Activated naive CD8-positive, alpha-beta T cell treated with anti-CD3 and anti-CD28 coated beads, Interleukin-2, amount 10 ng/mL, durations not matched to agents 7 days and 5 days (primary cell): Measurements from ENCODE around the gene TESMIN. TPM values are rescaled to one million over a fixed set of nuclear protein-coding genes. Genes with fewer than 3 reads are reported as not detected.

Source experiments
- ATAC-seq: fragments of 150-1000 bp; cut with Tn5 transposase; one replicate; pipeline ENCODE4 v1.10.0; 2021; ENCODE audit warnings: low read depth, moderate library complexity
- POLR2A ChIA-PET: fragments of 350-600 bp; sonication (Branson Sonifier 250); formaldehyde crosslinking; loops from one replicate; lab custom pipeline; 2021; ENCODE audit warnings: antibody characterized with exemption; lab: Charles Lee
- DNase-seq: peaks from one replicate; pipeline ENCODE4 v3.0.0; 2021
- H3K27ac Mint-ChIP-seq: one replicate; pipeline ENCODE4 v1.8.0; 2022; ENCODE audit warnings: mild to moderate bottlenecking, mixed read lengths
- H3K27me3 Mint-ChIP-seq: one replicate; pipeline ENCODE4 v1.8.0; 2022; ENCODE audit warnings: mild to moderate bottlenecking, moderate library complexity, mixed read lengths
- H3K36me3 Mint-ChIP-seq: one replicate; pipeline ENCODE4 v1.8.0; 2021; ENCODE audit warnings: mild to moderate bottlenecking, mixed read lengths
- H3K4me1 Mint-ChIP-seq: one replicate; pipeline ENCODE4 v1.8.0; 2021; ENCODE audit warnings: mixed read lengths
- H3K4me3 Mint-ChIP-seq: one replicate; pipeline ENCODE4 v1.8.0; 2022; ENCODE audit warnings: mild to moderate bottlenecking, moderate library complexity, mixed read lengths
- H3K9me3 Mint-ChIP-seq: one replicate; pipeline ENCODE4 v1.8.0; 2021; ENCODE audit warnings: mixed read lengths
- total RNA-seq, 2 experiments: library from RNA; stranded (reverse); gene quantifications; one replicate each; pipeline ENCODE4 v1.2.3, GENCODE V29; 2021

Gene TESMIN, protein sequence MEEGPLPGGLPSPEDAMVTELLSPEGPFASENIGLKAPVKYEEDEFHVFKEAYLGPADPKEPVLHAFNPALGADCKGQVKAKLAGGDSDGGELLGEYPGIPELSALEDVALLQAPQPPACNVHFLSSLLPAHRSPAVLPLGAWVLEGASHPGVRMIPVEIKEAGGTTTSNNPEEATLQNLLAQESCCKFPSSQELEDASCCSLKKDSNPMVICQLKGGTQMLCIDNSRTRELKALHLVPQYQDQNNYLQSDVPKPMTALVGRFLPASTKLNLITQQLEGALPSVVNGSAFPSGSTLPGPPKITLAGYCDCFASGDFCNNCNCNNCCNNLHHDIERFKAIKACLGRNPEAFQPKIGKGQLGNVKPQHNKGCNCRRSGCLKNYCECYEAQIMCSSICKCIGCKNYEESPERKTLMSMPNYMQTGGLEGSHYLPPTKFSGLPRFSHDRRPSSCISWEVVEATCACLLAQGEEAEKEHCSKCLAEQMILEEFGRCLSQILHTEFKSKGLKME
- 10 to 100 TPM in 1 of 2 experiments, 1 to 10 TPM in 1; 9.2 to 10.5 TPM for total RNA-seq

DNA sequence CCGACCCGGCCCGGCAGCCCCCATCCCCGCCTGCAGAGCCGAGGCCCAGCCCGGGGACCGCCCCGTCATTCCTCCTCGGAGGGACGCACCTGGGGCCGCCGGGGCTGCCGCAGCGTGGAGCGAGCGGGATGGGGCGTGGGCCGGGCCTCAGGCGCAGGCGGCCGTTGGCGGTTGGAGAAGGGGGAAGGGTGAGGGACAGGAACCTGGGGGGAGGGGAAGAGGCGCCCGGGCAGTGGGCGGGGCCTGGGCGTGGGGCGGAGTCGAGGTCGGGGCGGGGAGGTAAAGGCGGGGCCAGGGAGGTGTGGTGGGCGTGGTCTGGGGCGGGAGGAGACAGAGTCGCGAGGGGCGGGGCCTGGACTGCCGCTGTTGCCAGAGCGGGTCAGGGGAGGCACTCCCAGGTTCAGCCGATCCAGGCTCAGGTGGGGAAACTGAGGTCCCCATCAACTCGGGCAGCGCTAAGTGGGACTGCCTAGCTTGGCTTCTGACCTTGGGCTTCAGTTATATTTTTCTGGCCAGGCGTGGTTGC, at the start of gene TESMIN:
TESMIN (minus strand) TSS at position 190 of the 526 bp plus-strand sequence. CDS start 860 bp downstream, outside the sequence.
- Mint-ChIP-seq H3K27me3 (peaks cover 3% of the 10 kb centered on the region), H3K36me3 (peaks cover 10% of the 10 kb centered on the region), H3K9me3 (no peaks in the 10 kb centered on the region), H3K4me3 (peak within 1 kb of the TSS; percentile 54), H3K27ac (peak within 1 kb of the TSS; percentile 29), H3K4me1 (peaks cover 8% of the 10 kb centered on the region)
- POLR2A ChIA-PET = no interaction called here
- DNase-seq = peak; percentile 97
- peak; percentile 87 for ATAC-seq

GRCh38 chr11:68798221-68798813, 47.0 kb upstream of the TESMIN start:
- no peaks in the 10 kb centered on the region for H3K27me3 Mint-ChIP-seq

GRCh38 chr11:68796801-68797200, 45.5 kb upstream of the TESMIN start:
- Mint-ChIP-seq H3K36me3 (peaks cover 16% of the 10 kb centered on the region), H3K9me3 (no peaks in the 10 kb centered on the region), H3K27me3 (no peaks in the 10 kb centered on the region), H3K4me3 (no peak overlapping the region), H3K27ac (no peak overlapping the region), H3K4me1 (no peaks in the 10 kb centered on the region)
- no peak for ATAC-seq
- no peak for DNase-seq
- POLR2A ChIA-PET = no interaction called here

More at GRCh38 chr11:68798221-68798813, 47.0 kb upstream of the TESMIN start:
- no peak for ATAC-seq
- DNase-seq = peak; percentile 50
- Mint-ChIP-seq H3K4me1 (no peaks in the 10 kb centered on the region), H3K9me3 (no peaks in the 10 kb centered on the region), H3K4me3 (no peak overlapping the region), H3K36me3 (peaks cover 18% of the 10 kb centered on the region), H3K27ac (no peak overlapping the region)
- POLR2A ChIA-PET = no interaction called here

- H3K9me3 Mint-ChIP-seq = no peaks in the 10 kb centered on the region
- H3K27ac Mint-ChIP-seq = no peak overlapping the region
- DNase-seq (no peak), ATAC-seq (no peak)
- H3K36me3 Mint-ChIP-seq = peaks cover 12% of the 10 kb centered on the region
- no peaks in the 10 kb centered on the region for H3K27me3 Mint-ChIP-seq
- no peak overlapping the region for H3K4me3 Mint-ChIP-seq
- POLR2A ChIA-PET = no interaction called here
- peaks cover 2% of the 10 kb centered on the region for H3K4me1 Mint-ChIP-seq
These were observed 41.2 kb upstream of the TESMIN start for GRCh38 chr11:68792400-68792966.

GRCh38 chr11:68784653-68785052, 33.3 kb upstream of the TESMIN start:
- Mint-ChIP-seq H3K4me3 (no peak overlapping the region), H3K4me1 (no peaks in the 10 kb centered on the region), H3K27ac (no peak overlapping the region), H3K27me3 (no peaks in the 10 kb centered on the region), H3K9me3 (no peaks in the 10 kb centered on the region), H3K36me3 (peaks cover 16% of the 10 kb centered on the region)
- no peak for ATAC-seq
- POLR2A ChIA-PET = no interaction called here
- DNase-seq = no peak

DNA sequence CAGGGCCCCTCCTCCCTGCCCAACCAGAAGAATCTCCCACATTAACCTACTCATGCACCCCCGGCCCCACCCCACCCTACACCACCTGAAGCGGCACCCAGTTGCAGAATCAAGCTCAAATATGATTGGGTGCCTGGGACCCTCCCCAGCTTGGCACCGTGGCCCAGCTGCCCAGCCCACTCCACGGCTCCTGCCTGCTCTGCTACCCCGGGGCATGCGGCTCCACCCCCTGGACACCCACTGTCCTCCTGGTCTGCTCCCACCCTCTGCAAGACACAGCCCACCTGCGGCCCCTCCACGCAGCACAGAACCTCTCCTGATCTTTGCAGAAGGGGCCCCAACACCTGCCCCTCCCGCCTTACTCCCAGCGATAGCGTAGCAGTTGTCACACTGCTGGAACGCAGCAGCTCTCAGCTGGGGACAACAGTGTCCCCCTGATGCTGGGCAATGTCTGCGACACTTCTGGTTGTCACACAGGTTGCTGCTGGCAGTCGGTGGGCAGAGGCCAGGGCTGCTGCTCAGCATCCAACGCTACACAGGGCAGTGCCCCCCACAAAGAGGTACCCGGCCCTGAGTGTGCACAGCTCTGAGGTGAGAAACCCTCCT, 32.0 kb upstream of the TESMIN start:
- H3K27me3 Mint-ChIP-seq = no peaks in the 10 kb centered on the region
- no peaks in the 10 kb centered on the region for H3K4me1 Mint-ChIP-seq
- H3K4me3 Mint-ChIP-seq = no peak overlapping the region
- no peak for DNase-seq
- no peaks in the 10 kb centered on the region for H3K9me3 Mint-ChIP-seq
- POLR2A ChIA-PET = no interaction called here
- H3K27ac Mint-ChIP-seq = no peak overlapping the region
- ATAC-seq = no peak
- H3K36me3 Mint-ChIP-seq = peaks cover 19% of the 10 kb centered on the region

- Mint-ChIP-seq H3K27ac (no peak overlapping the region), H3K27me3 (no peaks in the 10 kb centered on the region), H3K4me1 (no peaks in the 10 kb centered on the region), H3K36me3 (peaks cover 24% of the 10 kb centered on the region), H3K9me3 (no peaks in the 10 kb centered on the region), H3K4me3 (no peak overlapping the region)
- no peak for DNase-seq
- ATAC-seq = no peak
- POLR2A ChIA-PET = no interaction called here
These were observed 31.4 kb upstream of the TESMIN start for GRCh38 chr11:68782711-68783110.

DNA sequence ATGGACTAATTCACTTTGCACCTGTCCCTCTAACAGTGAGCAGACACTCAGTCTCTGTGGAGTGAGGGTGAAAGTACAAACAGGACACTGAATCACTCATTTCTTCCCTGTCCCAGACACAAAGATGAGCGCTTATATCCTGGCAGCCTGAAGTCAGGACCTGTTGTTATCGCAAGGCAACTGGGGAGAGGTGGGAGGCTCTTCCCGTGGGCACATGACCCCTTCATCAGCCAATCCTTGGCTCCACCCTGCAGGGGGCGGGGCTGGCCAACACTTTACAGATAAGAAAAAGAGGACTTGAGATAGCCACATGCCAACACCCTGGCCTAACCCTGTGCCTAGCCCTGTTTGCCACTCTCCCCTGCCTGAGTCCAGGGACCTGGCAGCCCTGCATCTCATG, 29.5 kb upstream of the TESMIN start:
- Mint-ChIP-seq H3K27ac (no peak overlapping the region), H3K4me3 (no peak overlapping the region), H3K4me1 (no peaks in the 10 kb centered on the region), H3K27me3 (no peaks in the 10 kb centered on the region), H3K36me3 (peaks cover 32% of the 10 kb centered on the region), H3K9me3 (no peaks in the 10 kb centered on the region)
- POLR2A ChIA-PET = no interaction called here
- DNase-seq = no peak
- ATAC-seq = no peak

DNA sequence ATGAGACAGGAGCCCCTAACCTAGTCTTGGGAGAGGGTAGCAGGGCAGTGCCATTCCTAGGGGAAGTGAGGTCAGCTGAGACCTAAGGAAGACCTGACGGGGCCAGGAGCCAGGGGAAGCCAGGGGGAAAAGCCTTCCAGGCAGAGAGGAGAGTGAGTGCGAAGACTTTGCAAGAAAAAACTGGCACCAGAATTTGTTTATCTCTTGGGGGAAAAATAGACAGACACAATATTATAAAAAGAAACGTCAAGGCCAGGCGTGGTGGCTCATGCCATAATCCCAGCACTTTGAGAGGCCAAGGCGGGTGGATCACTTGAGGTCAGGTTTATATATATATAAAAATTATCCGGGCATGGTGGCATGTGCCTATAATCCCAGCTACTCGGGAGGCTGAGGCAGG, 26.9 kb upstream of the TESMIN start:
- POLR2A ChIA-PET = no interaction called here
- no peaks in the 10 kb centered on the region for H3K4me1 Mint-ChIP-seq
- no peaks in the 10 kb centered on the region for H3K27me3 Mint-ChIP-seq
- DNase-seq (no peak), ATAC-seq (no peak)
- no peak overlapping the region for H3K4me3 Mint-ChIP-seq
- no peak overlapping the region for H3K27ac Mint-ChIP-seq
- no peaks in the 10 kb centered on the region for H3K9me3 Mint-ChIP-seq
- H3K36me3 Mint-ChIP-seq = peaks cover 40% of the 10 kb centered on the region

GRCh38 chr11:68776442-68777235, 25.3 kb upstream of the TESMIN start:
- no peaks in the 10 kb centered on the region for H3K27me3 Mint-ChIP-seq
- no peaks in the 10 kb centered on the region for H3K9me3 Mint-ChIP-seq
- ATAC-seq (no peak), DNase-seq (no peak)
- H3K27ac Mint-ChIP-seq = no peak overlapping the region
- H3K4me3 Mint-ChIP-seq = no peak overlapping the region
- POLR2A ChIA-PET = no interaction called here
- H3K36me3 Mint-ChIP-seq = peaks cover 41% of the 10 kb centered on the region
- no peaks in the 10 kb centered on the region for H3K4me1 Mint-ChIP-seq

DNA sequence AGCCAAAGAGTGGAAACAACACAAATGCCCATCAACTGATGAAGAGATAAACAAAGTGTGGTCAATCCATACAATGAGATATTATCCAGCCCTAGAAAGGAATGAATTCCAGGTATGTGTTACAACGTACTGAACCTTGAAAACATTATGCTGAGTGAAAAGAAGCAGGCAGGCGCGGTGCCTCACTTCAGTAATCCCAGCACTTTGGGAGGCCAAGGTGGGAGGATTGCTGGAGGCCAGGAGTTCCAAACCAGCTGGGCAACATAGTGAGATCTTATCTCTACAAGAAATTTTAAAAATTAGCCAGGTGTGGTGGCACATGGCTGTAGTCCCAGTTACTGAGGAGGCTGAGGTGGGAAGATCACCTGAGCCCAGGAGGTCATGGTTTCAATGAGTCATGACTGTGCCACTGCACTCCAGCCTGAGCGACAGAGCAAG, 24.6 kb upstream of the TESMIN start:
- Mint-ChIP-seq H3K27me3 (no peaks in the 10 kb centered on the region), H3K4me1 (no peaks in the 10 kb centered on the region), H3K9me3 (no peaks in the 10 kb centered on the region), H3K36me3 (peaks cover 38% of the 10 kb centered on the region), H3K4me3 (no peak overlapping the region), H3K27ac (peak overlapping the region; percentile 21)
- no peak for DNase-seq
- POLR2A ChIA-PET = no interaction called here
- no peak for ATAC-seq

DNA sequence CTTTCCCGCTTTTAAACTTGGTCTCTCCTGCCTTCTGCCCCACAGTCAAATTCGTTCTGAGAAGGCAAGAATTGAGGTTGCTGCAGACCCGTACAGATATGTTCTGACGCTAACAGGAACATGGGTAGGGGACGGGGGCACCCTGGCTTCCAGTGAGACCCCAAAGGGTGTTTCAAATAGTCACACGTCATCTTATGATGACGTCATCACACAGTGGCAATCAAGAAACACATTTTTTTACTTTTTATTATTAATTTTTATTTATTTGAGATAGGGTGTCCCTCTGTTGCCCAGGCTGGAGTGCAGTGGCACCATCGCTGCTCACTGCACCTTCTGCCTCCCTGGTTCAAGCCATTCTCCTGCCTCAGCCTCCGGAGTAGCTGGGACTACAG, 22.9 kb upstream of the TESMIN start:
- Mint-ChIP-seq H3K4me3 (no peak overlapping the region), H3K4me1 (no peaks in the 10 kb centered on the region), H3K9me3 (no peaks in the 10 kb centered on the region), H3K36me3 (peaks cover 37% of the 10 kb centered on the region), H3K27ac (no peak overlapping the region), H3K27me3 (no peaks in the 10 kb centered on the region)
- DNase-seq = no peak
- POLR2A ChIA-PET = no interaction called here
- ATAC-seq = no peak
